ENCODE data around the gene PLCB1. TPM values are rescaled to one million over a fixed set of nuclear protein-coding genes. Genes with fewer than 3 reads are reported as not detected.

Gene PLCB1

GRCh38 chr20:8932192-8933165 lies 800.4 kb downstream of the PLCB1 start:
- peak overlapping the region; percentile 4 for H3K14ac ChIP-seq (ENCODE audit: low read length)
- H3K27me3 ChIP-seq (ENCODE audit: control insufficient read depth in 3 of 3, insufficient read depth in 3 of 3, low read depth in 1 of 3, low read length in 3 of 3), result no peaks in the 10 kb centered on the region
- H3K23ac ChIP-seq (ENCODE audit: low read depth, low read length, poor library complexity), result no peak overlapping the region
- H3K4me1 ChIP-seq (ENCODE audit: control insufficient read depth in 2 of 2, insufficient read depth in 1 of 2, low read depth in 1 of 2, low read length in 2 of 2), result peaks cover 0 to 8% of the 10 kb centered on the region in 2 donors
- H2BK12ac ChIP-seq (ENCODE audit: low read length), result no peak overlapping the region
- WGBS, 2 donors (ENCODE audit: extremely low coverage in 2 of 2, insufficient read length in 2 of 2, insufficient replicate concordance in 1 of 2), result no CpG with 5 or more reads among the region's 3 CpGs
- no peak for DNase-seq (ENCODE audit: low spot score)
- no peak overlapping the region for H3K4ac ChIP-seq (ENCODE audit: low read length)
- no peak overlapping the region for H2BK5ac ChIP-seq (ENCODE audit: low read length)
- no peak overlapping the region for H3K4me2 ChIP-seq (ENCODE audit: insufficient read depth, low read length, poor library complexity, severe bottlenecking)
- H3K27ac ChIP-seq (replicated peaks; ENCODE audit: low read length), result no peak overlapping the region
- H2BK15ac ChIP-seq (ENCODE audit: low read length), result no peak overlapping the region
- H3K4me3 ChIP-seq (ENCODE audit: low read length in 2 of 2), result no peak overlapping the region
- H3K79me1 ChIP-seq (ENCODE audit: low read depth, low read length), result no peaks in the 10 kb centered on the region
- peak overlapping the region; percentile 53 for H3K18ac ChIP-seq (ENCODE audit: low read length)
- no peak overlapping the region for H2BK120ac ChIP-seq (ENCODE audit: low read depth, low read length)
- H4K91ac ChIP-seq (ENCODE audit: low read depth, low read length, poor library complexity), result no peak overlapping the region
- no peak overlapping the region for H4K8ac ChIP-seq (ENCODE audit: low read depth, low read length)
- no peaks in the 10 kb centered on the region for H3K36me3 ChIP-seq (replicated peaks in 1 of 2; ENCODE audit: control insufficient read depth in 2 of 2, insufficient read depth in 2 of 2, low read length in 2 of 2)
- H2AFZ ChIP-seq (ENCODE audit: low read length), result no peak overlapping the region
- no peak overlapping the region for H2AK5ac ChIP-seq (ENCODE audit: low read depth, low read length)
- H3K9ac ChIP-seq (ENCODE audit: low read depth, low read length, poor library complexity), result no peak overlapping the region
- peaks cover 0 to 3% of the 10 kb centered on the region in 2 donors for H3K9me3 ChIP-seq (replicated peaks in 1 of 2; ENCODE audit: control insufficient read depth in 2 of 2, insufficient read depth in 1 of 2, low read depth in 1 of 2, low read length in 2 of 2)

DNA sequence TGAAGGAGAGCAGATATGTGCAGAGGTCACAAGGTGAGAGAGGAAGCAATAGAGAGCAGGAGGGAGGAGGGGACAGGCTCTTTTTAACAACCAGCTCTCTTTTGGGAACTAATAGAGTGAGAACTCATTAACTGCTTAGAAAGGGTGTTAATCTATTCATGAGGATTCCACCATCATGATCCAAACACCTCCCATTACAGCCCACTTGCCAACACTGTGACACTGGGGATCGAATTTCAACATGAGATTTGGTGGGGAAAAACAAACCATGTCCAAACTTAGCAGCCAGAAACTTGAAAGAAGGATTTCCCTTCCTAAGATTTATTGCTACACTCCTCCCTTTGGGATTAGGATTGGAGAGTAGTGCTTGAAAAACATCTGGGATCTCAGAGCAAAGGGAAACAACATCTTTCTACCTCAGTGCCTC lies 801.3 kb downstream of the PLCB1 start:
- Histone ChIP-seq H3K36me3 (replicated peaks in 1 of 2; ENCODE audit: control insufficient read depth in 2 of 2, insufficient read depth in 2 of 2, low read length in 2 of 2) (no peaks in the 10 kb centered on the region), H2BK5ac (ENCODE audit: low read length) (no peak overlapping the region), H2BK15ac (ENCODE audit: low read length) (no peak overlapping the region), H3K27ac (replicated peaks; ENCODE audit: low read length) (peak overlapping the region; percentile 81), H4K91ac (ENCODE audit: low read depth, low read length, poor library complexity) (no peak overlapping the region), H3K23ac (ENCODE audit: low read depth, low read length, poor library complexity) (no peak overlapping the region), H3K9me3 (replicated peaks in 1 of 2; ENCODE audit: control insufficient read depth in 2 of 2, insufficient read depth in 1 of 2, low read depth in 1 of 2, low read length in 2 of 2) (peaks cover 0 to 3% of the 10 kb centered on the region in 2 donors), H3K27me3 (ENCODE audit: control insufficient read depth in 3 of 3, insufficient read depth in 3 of 3, low read depth in 1 of 3, low read length in 3 of 3) (no peaks in the 10 kb centered on the region), H3K18ac (ENCODE audit: low read length) (no peak overlapping the region), H3K79me1 (ENCODE audit: low read depth, low read length) (no peaks in the 10 kb centered on the region), H3K4ac (ENCODE audit: low read length) (no peak overlapping the region), H3K4me1 (ENCODE audit: control insufficient read depth in 2 of 2, insufficient read depth in 1 of 2, low read depth in 1 of 2, low read length in 2 of 2) (peaks cover 0 to 8% of the 10 kb centered on the region in 2 donors), H2BK12ac (ENCODE audit: low read length) (no peak overlapping the region), H2BK120ac (ENCODE audit: low read depth, low read length) (no peak overlapping the region), H2AFZ (ENCODE audit: low read length) (no peak overlapping the region), H2AK5ac (ENCODE audit: low read depth, low read length) (no peak overlapping the region), H3K14ac (ENCODE audit: low read length) (no peak overlapping the region), H4K8ac (ENCODE audit: low read depth, low read length) (no peak overlapping the region), H3K4me3 (ENCODE audit: low read length in 2 of 2) (no peak overlapping the region), H3K9ac (ENCODE audit: low read depth, low read length, poor library complexity) (no peak overlapping the region), H3K4me2 (ENCODE audit: insufficient read depth, low read length, poor library complexity, severe bottlenecking) (peak overlapping the region; percentile 12)
- DNase-seq (ENCODE audit: low spot score), result peak; percentile 40
- WGBS, 2 donors (ENCODE audit: extremely low coverage in 2 of 2, insufficient read length in 2 of 2, insufficient replicate concordance in 1 of 2), result no CpG with 5 or more reads among the region's 1 CpG

DNA sequence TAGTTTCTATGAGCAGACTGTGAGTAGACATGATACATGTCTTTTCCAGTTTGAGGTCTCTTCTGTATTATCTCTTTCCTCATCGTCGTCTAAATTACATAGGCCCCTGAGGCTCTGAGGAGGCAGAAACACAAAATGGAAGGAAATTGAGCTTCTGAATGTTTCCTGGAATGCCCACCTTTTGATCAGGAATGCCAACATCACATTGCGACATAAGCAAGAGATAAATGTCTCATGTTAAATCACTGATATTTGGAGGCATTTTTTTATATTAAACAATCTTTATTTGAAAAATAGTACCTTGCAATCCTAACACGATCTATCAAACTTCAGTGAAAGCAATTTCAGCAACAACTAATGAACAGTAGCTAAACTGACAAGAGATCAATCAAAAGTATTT lies 802.3 kb downstream of the PLCB1 start:
- Histone ChIP-seq H2BK120ac (ENCODE audit: low read depth, low read length) (no peak overlapping the region), H3K36me3 (replicated peaks in 1 of 2; ENCODE audit: control insufficient read depth in 2 of 2, insufficient read depth in 2 of 2, low read length in 2 of 2) (no peaks in the 10 kb centered on the region), H3K18ac (ENCODE audit: low read length) (no peak overlapping the region), H2AFZ (ENCODE audit: low read length) (no peak overlapping the region), H3K4me1 (ENCODE audit: control insufficient read depth in 2 of 2, insufficient read depth in 1 of 2, low read depth in 1 of 2, low read length in 2 of 2) (peaks cover 0 to 8% of the 10 kb centered on the region in 2 donors), H2BK15ac (ENCODE audit: low read length) (no peak overlapping the region), H3K27ac (replicated peaks; ENCODE audit: low read length) (no peak overlapping the region), H3K4me2 (ENCODE audit: insufficient read depth, low read length, poor library complexity, severe bottlenecking) (no peak overlapping the region), H3K4ac (ENCODE audit: low read length) (no peak overlapping the region), H2AK5ac (ENCODE audit: low read depth, low read length) (no peak overlapping the region), H3K9ac (ENCODE audit: low read depth, low read length, poor library complexity) (no peak overlapping the region), H3K4me3 (ENCODE audit: low read length in 2 of 2) (no peak overlapping the region), H3K9me3 (replicated peaks in 1 of 2; ENCODE audit: control insufficient read depth in 2 of 2, insufficient read depth in 1 of 2, low read depth in 1 of 2, low read length in 2 of 2) (peaks cover 0 to 3% of the 10 kb centered on the region in 2 donors), H3K14ac (ENCODE audit: low read length) (no peak overlapping the region), H4K8ac (ENCODE audit: low read depth, low read length) (no peak overlapping the region), H3K23ac (ENCODE audit: low read depth, low read length, poor library complexity) (no peak overlapping the region), H2BK5ac (ENCODE audit: low read length) (no peak overlapping the region), H3K27me3 (ENCODE audit: control insufficient read depth in 3 of 3, insufficient read depth in 3 of 3, low read depth in 1 of 3, low read length in 3 of 3) (no peaks in the 10 kb centered on the region), H3K79me1 (ENCODE audit: low read depth, low read length) (no peaks in the 10 kb centered on the region), H2BK12ac (ENCODE audit: low read length) (no peak overlapping the region), H4K91ac (ENCODE audit: low read depth, low read length, poor library complexity) (no peak overlapping the region)
- WGBS, 2 donors (ENCODE audit: extremely low coverage in 2 of 2, insufficient read length in 2 of 2, insufficient replicate concordance in 1 of 2), result no CpG with 5 or more reads among the region's 4 CpGs
- DNase-seq (ENCODE audit: low spot score), result no peak

Small RNAs within 50 kb of the gene (small RNA-seq; reads per million reads assigned to genes)
- gene AL445567.1 (ENCODE audit: insufficient read depth), result not detected
- gene RNU105B (ENCODE audit: insufficient read depth), result not detected

Data from neuronal stem cell (in vitro differentiated cells).